ENCODE measurements around the gene KCND3. TPM values are rescaled to one million over a fixed set of nuclear protein-coding genes. Genes with fewer than 3 reads are reported as not detected.

Gene KCND3
- total RNA-seq, 1 donor from 2014 or later = 8.1 TPM

GRCh38 chr1:111927652-111928051 is 61.8 kb downstream of the KCND3 start:
- H3K4me1 ChIP-seq = no peaks in the 10 kb centered on the region
- intact Hi-C loops (cut with DNase I) = no loop called here
- H3K27me3 ChIP-seq = no peaks in the 10 kb centered on the region
- DNase-seq (ENCODE audit: extremely low spot score in 2 of 2) = peak in 1 of 2 donors; percentile 37
- H3K27ac ChIP-seq = no peak overlapping the region
- TF ChIP-seq CTCF (IDR thresholded peaks at IDR 0.05) (no peak), POLR2A (IDR thresholded peaks at IDR 0.05) (no peak), POLR2AphosphoS5 (IDR thresholded peaks at IDR 0.05; ENCODE audit: insufficient read depth in 1 of 2, low read depth in 1 of 2) (no peak)
- no peaks in the 10 kb centered on the region for H3K36me3 ChIP-seq
- no peak overlapping the region for H3K4me3 ChIP-seq
- H3K9me3 ChIP-seq = no peaks in the 10 kb centered on the region

GRCh38 chr1:111924786-111925185 is 64.7 kb downstream of the KCND3 start:
- Histone ChIP-seq H3K4me1 (peaks cover 6% of the 10 kb centered on the region), H3K27ac (no peak overlapping the region), H3K4me3 (no peak overlapping the region), H3K36me3 (no peaks in the 10 kb centered on the region), H3K27me3 (no peaks in the 10 kb centered on the region), H3K9me3 (no peaks in the 10 kb centered on the region)
- intact Hi-C loops (cut with DNase I) = no loop called here
- DNase-seq (ENCODE audit: extremely low spot score in 2 of 2) = no peak
- TF ChIP-seq CTCF (IDR thresholded peaks at IDR 0.05) (no peak), POLR2A (IDR thresholded peaks at IDR 0.05) (no peak), POLR2AphosphoS5 (IDR thresholded peaks at IDR 0.05; ENCODE audit: insufficient read depth in 1 of 2, low read depth in 1 of 2) (no peak)

GRCh38 chr1:111923766-111924165 is 65.7 kb downstream of the KCND3 start:
- Histone ChIP-seq H3K27me3 (no peaks in the 10 kb centered on the region), H3K4me1 (peaks cover 6% of the 10 kb centered on the region), H3K36me3 (no peaks in the 10 kb centered on the region), H3K4me3 (no peak overlapping the region), H3K27ac (no peak overlapping the region), H3K9me3 (no peaks in the 10 kb centered on the region)
- TF ChIP-seq POLR2AphosphoS5 (IDR thresholded peaks at IDR 0.05; ENCODE audit: insufficient read depth in 1 of 2, low read depth in 1 of 2) = no peak
- no peak for TF ChIP-seq CTCF (IDR thresholded peaks at IDR 0.05)
- no peak for TF ChIP-seq POLR2A (IDR thresholded peaks at IDR 0.05)
- DNase-seq (ENCODE audit: extremely low spot score in 2 of 2) = no peak
- intact Hi-C loops (cut with DNase I) = no loop called here

GRCh38 chr1:111921948-111922347 is 67.5 kb downstream of the KCND3 start:
- Histone ChIP-seq H3K36me3 (no peaks in the 10 kb centered on the region), H3K27me3 (no peaks in the 10 kb centered on the region), H3K27ac (no peak overlapping the region), H3K4me1 (peaks cover 6% of the 10 kb centered on the region), H3K9me3 (no peaks in the 10 kb centered on the region), H3K4me3 (no peak overlapping the region)
- intact Hi-C loops (cut with DNase I) = no loop called here
- TF ChIP-seq CTCF (IDR thresholded peaks at IDR 0.05) (no peak), POLR2A (IDR thresholded peaks at IDR 0.05) (no peak), POLR2AphosphoS5 (IDR thresholded peaks at IDR 0.05; ENCODE audit: insufficient read depth in 1 of 2, low read depth in 1 of 2) (no peak)
- DNase-seq (ENCODE audit: extremely low spot score in 2 of 2) = no peak

GRCh38 chr1:111920221-111921024 is 69.0 kb downstream of the KCND3 start:
- Histone ChIP-seq H3K4me1 (peaks cover 6% of the 10 kb centered on the region), H3K27me3 (no peaks in the 10 kb centered on the region), H3K4me3 (no peak overlapping the region), H3K36me3 (no peaks in the 10 kb centered on the region), H3K9me3 (no peaks in the 10 kb centered on the region), H3K27ac (no peak overlapping the region)
- TF ChIP-seq CTCF (IDR thresholded peaks at IDR 0.05) = no peak
- TF ChIP-seq POLR2A (IDR thresholded peaks at IDR 0.05) = no peak
- no peak for TF ChIP-seq POLR2AphosphoS5 (IDR thresholded peaks at IDR 0.05; ENCODE audit: insufficient read depth in 1 of 2, low read depth in 1 of 2)
- intact Hi-C loops (cut with DNase I) = no loop called here
- no peak for DNase-seq (ENCODE audit: extremely low spot score in 2 of 2)
